GM12878 (cell line): ENCODE measurements around the gene IGSF8. TPM values are rescaled to one million over a fixed set of nuclear protein-coding genes. Genes with fewer than 3 reads are reported as not detected.

ENCODE experiments used
- ATAC-seq: fragments of 200-7000 bp; cut with Tn5 transposase; 3 replicates; pipeline ENCODE4 v1.9.1; 2020; ENCODE audit warnings: mild to moderate bottlenecking, moderate library complexity
- BruUV-seq: library from RNA; stranded (reverse); fragments of 400-500 nt; replicated peaks from 2 replicates; lab custom pipeline; 2021; lab: Mats Ljungman, UMichigan
- CTCF ChIA-PET: fragments of 300-600 bp; sonication (Branson Sonifier 250); formaldehyde crosslinking; extraction: SDS; loops from one replicate; lab custom pipeline; 2021; ENCODE audit warnings: inconsistent platforms; lab: Yijun Ruan, JAX
- POLR2A ChIA-PET: fragments of 350-600 bp; formaldehyde crosslinking; extraction: SDS; loops from one replicate; lab custom pipeline; 2021; ENCODE audit warnings: inconsistent platforms; lab: Charles Lee
- RAD21 ChIA-PET: fragments of 300-600 bp; sonication (Branson Sonifier 250); formaldehyde crosslinking; loops from one replicate; lab custom pipeline; 2023; ENCODE audit warnings: antibody characterized with exemption; ENCODE audit not compliant: unreplicated experiment; lab: Charles Lee
- SMC1A ChIA-PET: fragments of 300-600 bp; sonication (Branson Sonifier 250); formaldehyde crosslinking; loops from one replicate; lab custom pipeline; 2023; ENCODE audit not compliant: unreplicated experiment, uncharacterized antibody; lab: Charles Lee
- DNase-seq: peaks from one replicate; pipeline ENCODE4 v3.0.0-alpha.2; 2011; ENCODE audit warnings: low read depth, low spot score
- FAIRE-seq: peaks from 3 replicates; lab custom pipeline; 2011; peaks lifted over from hg19 to GRCh38; lab: Jason Lieb, UNC
- H2AFZ ChIP-seq: 2 replicates; pipeline ENCODE4 v1.6.0; 2011; ENCODE audit warnings: low read depth, low read length, control low read depth; ENCODE audit not compliant: control insufficient read depth
- H3K27ac ChIP-seq: 2 replicates; pipeline ENCODE4 v1.5.1; 2011; ENCODE audit warnings: control low read depth; ENCODE audit not compliant: control insufficient read depth, insufficient read depth
- H3K27me3 ChIP-seq, 2 experiments: replicated peaks in 1 of 2; 2 replicates each; pipeline versions ENCODE4 v1.6.0 to v1.6.1; 2011; ENCODE audit warnings: low read length in 1 of 2; ENCODE audit not compliant: control insufficient read depth in 2 of 2, insufficient read depth in 2 of 2
- H3K36me3 ChIP-seq, 2 experiments: 2 replicates each; pipeline ENCODE4 v1.5.1; 2011; ENCODE audit warnings: low read length in 1 of 2; ENCODE audit not compliant: control insufficient read depth in 2 of 2, insufficient read depth in 2 of 2
- H3K4me1 ChIP-seq: 2 replicates; pipeline ENCODE4 v1.6.1; 2011; ENCODE audit warnings: mild to moderate bottlenecking, low read length, moderate library complexity, mixed read lengths; ENCODE audit not compliant: control insufficient read depth, insufficient read depth
- H3K4me2 ChIP-seq: 2 replicates; pipeline ENCODE4 v1.6.0; 2011; ENCODE audit warnings: control low read depth; ENCODE audit not compliant: control insufficient read depth, insufficient read depth
- H3K4me3 ChIP-seq: fragments of 200-600 bp; sonication (generic); 2 replicates; pipeline ENCODE4 v1.5.1; 2016
- H3K79me2 ChIP-seq: 2 replicates; pipeline ENCODE4 v1.6.0; 2011; ENCODE audit warnings: low read length; ENCODE audit not compliant: control insufficient read depth, insufficient read depth
- H3K9ac ChIP-seq: 2 replicates; pipeline ENCODE4 v1.8.0; 2011; ENCODE audit warnings: low read length, control low read depth, mixed read lengths; ENCODE audit not compliant: control insufficient read depth, insufficient read depth
- H3K9me3 ChIP-seq: replicated peaks from 3 replicates; pipeline ENCODE4 v1.5.1; 2011; ENCODE audit warnings: mild to moderate bottlenecking, low read length; ENCODE audit not compliant: control insufficient read depth, insufficient read depth
- H4K20me1 ChIP-seq: 2 replicates; pipeline ENCODE4 v1.6.0; 2011; ENCODE audit not compliant: control insufficient read depth, insufficient read depth
- BACH1 ChIP-seq: fragments of 450-650 bp; IDR thresholded peaks from 2 replicates; pipeline ENCODE4 v1.6.1; 2017; ENCODE audit warnings: mild to moderate bottlenecking, borderline replicate concordance
- CBX3 ChIP-seq: fragments of 200-600 bp; sonication (generic); IDR thresholded peaks from 2 replicates; pipeline ENCODE4 v1.6.1; 2016; ENCODE audit warnings: low read depth, borderline replicate concordance
- CHD2 ChIP-seq: IDR thresholded peaks from 2 replicates; pipeline ENCODE4 v1.6.1; 2011; ENCODE audit warnings: low read depth, low read length, improper control_type of control experiment, borderline replicate concordance
- GABPA ChIP-seq: IDR thresholded peaks from 2 replicates; pipeline ENCODE4 v1.6.1; 2014; ENCODE audit warnings: antibody characterized with exemption, low read depth, mild to moderate bottlenecking, inconsistent platforms
- JUND ChIP-seq: IDR thresholded peaks from 2 replicates; pipeline ENCODE4 v1.6.1; 2012; ENCODE audit warnings: low read depth, mild to moderate bottlenecking, low read length, improper control_type of control experiment, moderate library complexity
- KDM1A ChIP-seq: fragments of 200-600 bp; sonication (generic); IDR thresholded peaks from 2 replicates; pipeline ENCODE4 v1.6.1; 2016; ENCODE audit warnings: borderline replicate concordance
- NFIC ChIP-seq: IDR thresholded peaks from 2 replicates; pipeline ENCODE4 v1.6.1; 2012; ENCODE audit warnings: low read depth, mild to moderate bottlenecking, inconsistent platforms, low read length, moderate library complexity
- NR2C2 ChIP-seq: IDR thresholded peaks from 2 replicates; pipeline ENCODE4 v1.6.1; 2011; ENCODE audit warnings: borderline replicate concordance, low read depth; ENCODE audit not compliant: control insufficient read depth, insufficient read length
- POLR2AphosphoS2 ChIP-seq: IDR thresholded peaks from 2 replicates; pipeline ENCODE4 v1.6.1; 2011; ENCODE audit warnings: low read depth, mild to moderate bottlenecking, low read length, improper control_type of control experiment, moderate library complexity
- RFX5 ChIP-seq: IDR thresholded peaks from 2 replicates; pipeline ENCODE4 v1.6.1; 2011; ENCODE audit warnings: low read depth, low read length, improper control_type of control experiment
- SMARCA5 ChIP-seq: fragments of 450-650 bp; IDR thresholded peaks from 2 replicates; pipeline ENCODE4 v1.6.1; 2017; ENCODE audit warnings: mild to moderate bottlenecking
- TCF7 ChIP-seq: IDR thresholded peaks from 2 replicates; pipeline ENCODE4 v1.6.1; 2014; ENCODE audit warnings: antibody characterized with exemption, borderline replicate concordance
- WRNIP1 ChIP-seq: IDR thresholded peaks from 2 replicates; pipeline ENCODE4 v1.6.1; 2011; ENCODE audit warnings: low read depth, low read length, improper control_type of control experiment, borderline replicate concordance
- ZNF274 ChIP-seq: IDR thresholded peaks from one replicate; pipeline ENCODE4 v1.8.0; 2011; ENCODE audit not compliant: insufficient read length, insufficient read depth
- ZSCAN29 ChIP-seq: fragments of 450-650 bp; IDR thresholded peaks from 2 replicates; pipeline ENCODE4 v1.6.1; 2017; ENCODE audit warnings: mild to moderate bottlenecking, moderate library complexity
- WGBS: methylation state at CpG from one replicate; pipeline ENCODE4 v1.1.6; 2016; ENCODE audit warnings: low lambda C conversion rate; ENCODE audit not compliant: insufficient replicate concordance, insufficient coverage; ENCODE audit errors: missing lambda C conversion rate; 5-methylcytosine and 5-hydroxymethylcytosine counted together
- in situ Hi-C: fragments of 300-500 bp; cut with MboI; formaldehyde crosslinking; loops from 9 replicates; pipeline ENCODE4 v1.14.3; 2018; ENCODE audit warnings: mixed read lengths
- intact Hi-C: fragments of 100-400 bp; cut with micrococcal nuclease; formaldehyde crosslinking; loops from one replicate; pipeline ENCODE4 v1.14.2; 2022; ENCODE audit not compliant: unreplicated experiment
- polyA plus RNA-seq, 11 experiments: library from polyadenylated mRNA; depleted of rRNA in 4 of 11; unstranded in 6 of 11; stranded (reverse) in 5 of 11; fragments of >200 nt; fragmentation: Nextera tagmentation in 4 of 11; fragmentation: Illumina TruSeq in 1 of 11; extraction: Ambion mirVana in 4 of 11; extraction: Trizol in 1 of 11; gene quantifications; 1 replicate in 1 of 11; 2 replicates in 10 of 11; pipeline versions ENCODE4 v1.2.1 to v1.2.3, GENCODE V29; 2011 to 2016; ENCODE audit warnings: inconsistent platforms in 2 of 11, missing spikeins in 2 of 11, low read depth in 1 of 11
- total RNA-seq, 4 experiments: library from RNA; depleted of rRNA in 3 of 4; stranded (reverse); fragments of >200 nt in 3 of 4; fragmentation: Illumina TruSeq in 1 of 4; extraction: Trizol in 1 of 4; gene quantifications; 2 replicates each; pipeline versions ENCODE4 v1.2.1 to v1.2.3, GENCODE V29; 2013 to 2021
- TF ChIP-seq, protein P1 (sequence below): fragments of 450-650 bp; IDR thresholded peaks from 2 replicates; pipeline ENCODE4 v1.6.1; 2017; ENCODE audit warnings: antibody characterized with exemption, mild to moderate bottlenecking, moderate library complexity
- TF ChIP-seq, protein P2 (sequence below): IDR thresholded peaks from 2 replicates; pipeline ENCODE4 v1.6.1; 2012; ENCODE audit warnings: low read depth, low read length, improper control_type of control experiment
- TF ChIP-seq, protein P3 (sequence below): IDR thresholded peaks from 2 replicates; pipeline ENCODE4 v1.6.1; 2011; ENCODE audit warnings: borderline replicate concordance, low read depth, mild to moderate bottlenecking, moderate library complexity, mixed read lengths, low read length; ENCODE audit not compliant: insufficient read depth; ENCODE audit errors: extremely low read length

IGSF8 gene
- total and polyA plus RNA-seq, 10 of the 15 experiments (the other 5 are each of a cell fraction or from before 2014, with no cell fraction given), result 0.64 to 24.7 (median 13.9) TPM

DNA sequence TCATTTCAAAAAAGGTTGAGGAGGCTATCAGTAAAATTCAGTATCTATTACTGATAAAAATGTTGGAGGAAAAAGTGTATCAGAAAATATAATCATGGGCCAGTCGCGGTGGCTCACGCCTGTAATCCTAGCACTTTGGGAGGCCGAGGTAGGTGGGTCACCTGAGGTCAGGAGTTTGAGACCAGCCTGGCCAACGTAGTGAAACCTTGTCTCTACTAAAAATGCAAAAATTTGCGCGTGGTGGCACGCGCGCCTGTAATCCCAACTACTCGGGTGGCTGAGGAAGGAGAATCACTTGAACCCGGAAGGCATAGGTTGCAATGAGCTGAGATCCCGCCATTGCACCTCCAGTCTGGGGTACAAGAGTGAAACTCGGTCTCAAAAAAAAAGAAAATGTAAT is 47.7 kb upstream of the IGSF8 start (continued):
- no peak for TF ChIP-seq TCF7
- TF ChIP-seq RFX5, result no peak

DNA sequence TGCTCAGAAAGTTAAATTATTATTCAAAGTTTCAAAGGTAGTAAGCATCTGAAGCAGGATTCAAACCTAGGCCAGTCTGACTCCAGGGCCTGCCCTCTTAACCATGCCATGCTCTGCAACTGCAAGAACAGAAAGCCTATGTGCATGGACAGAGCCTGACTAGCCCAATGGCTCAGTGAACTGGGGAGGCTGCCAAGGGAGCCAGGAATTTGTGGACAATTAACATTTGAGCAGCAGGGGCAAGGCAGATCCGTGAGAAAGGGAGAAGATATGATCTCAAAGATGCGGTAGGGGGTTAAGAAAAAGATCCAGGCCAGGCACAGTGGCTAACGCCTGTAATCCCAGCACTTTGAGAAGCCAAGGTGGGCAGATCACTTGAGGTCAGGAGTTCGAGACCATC is 46.5 kb upstream of the IGSF8 start:
- ATAC-seq, result no peak
- H4K20me1 ChIP-seq, result no peaks in the 10 kb centered on the region
- RAD21 ChIA-PET, result no interaction called here
- no peak for TF ChIP-seq NFIC
- TF ChIP-seq SMARCA5, result no peak
- TF ChIP-seq KDM1A, result no peak
- no peak for TF ChIP-seq NR2C2
- no peak for TF ChIP-seq POLR2AphosphoS2
- TF ChIP-seq, protein P1, sequence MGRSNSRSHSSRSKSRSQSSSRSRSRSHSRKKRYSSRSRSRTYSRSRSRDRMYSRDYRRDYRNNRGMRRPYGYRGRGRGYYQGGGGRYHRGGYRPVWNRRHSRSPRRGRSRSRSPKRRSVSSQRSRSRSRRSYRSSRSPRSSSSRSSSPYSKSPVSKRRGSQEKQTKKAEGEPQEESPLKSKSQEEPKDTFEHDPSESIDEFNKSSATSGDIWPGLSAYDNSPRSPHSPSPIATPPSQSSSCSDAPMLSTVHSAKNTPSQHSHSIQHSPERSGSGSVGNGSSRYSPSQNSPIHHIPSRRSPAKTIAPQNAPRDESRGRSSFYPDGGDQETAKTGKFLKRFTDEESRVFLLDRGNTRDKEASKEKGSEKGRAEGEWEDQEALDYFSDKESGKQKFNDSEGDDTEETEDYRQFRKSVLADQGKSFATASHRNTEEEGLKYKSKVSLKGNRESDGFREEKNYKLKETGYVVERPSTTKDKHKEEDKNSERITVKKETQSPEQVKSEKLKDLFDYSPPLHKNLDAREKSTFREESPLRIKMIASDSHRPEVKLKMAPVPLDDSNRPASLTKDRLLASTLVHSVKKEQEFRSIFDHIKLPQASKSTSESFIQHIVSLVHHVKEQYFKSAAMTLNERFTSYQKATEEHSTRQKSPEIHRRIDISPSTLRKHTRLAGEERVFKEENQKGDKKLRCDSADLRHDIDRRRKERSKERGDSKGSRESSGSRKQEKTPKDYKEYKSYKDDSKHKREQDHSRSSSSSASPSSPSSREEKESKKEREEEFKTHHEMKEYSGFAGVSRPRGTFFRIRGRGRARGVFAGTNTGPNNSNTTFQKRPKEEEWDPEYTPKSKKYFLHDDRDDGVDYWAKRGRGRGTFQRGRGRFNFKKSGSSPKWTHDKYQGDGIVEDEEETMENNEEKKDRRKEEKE, result no peak
- no peak for TF ChIP-seq BACH1
- TF ChIP-seq ZNF274, result no peak
- TF ChIP-seq CHD2, result no peak
- no peak for TF ChIP-seq JUND
- TF ChIP-seq, protein P2, sequence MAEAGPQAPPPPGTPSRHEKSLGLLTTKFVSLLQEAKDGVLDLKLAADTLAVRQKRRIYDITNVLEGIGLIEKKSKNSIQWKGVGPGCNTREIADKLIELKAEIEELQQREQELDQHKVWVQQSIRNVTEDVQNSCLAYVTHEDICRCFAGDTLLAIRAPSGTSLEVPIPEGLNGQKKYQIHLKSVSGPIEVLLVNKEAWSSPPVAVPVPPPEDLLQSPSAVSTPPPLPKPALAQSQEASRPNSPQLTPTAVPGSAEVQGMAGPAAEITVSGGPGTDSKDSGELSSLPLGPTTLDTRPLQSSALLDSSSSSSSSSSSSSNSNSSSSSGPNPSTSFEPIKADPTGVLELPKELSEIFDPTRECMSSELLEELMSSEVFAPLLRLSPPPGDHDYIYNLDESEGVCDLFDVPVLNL, result no peak
- TF ChIP-seq WRNIP1, result no peak
- TF ChIP-seq ZSCAN29, result no peak
- no peak for TF ChIP-seq CBX3
- TF ChIP-seq, protein P3, sequence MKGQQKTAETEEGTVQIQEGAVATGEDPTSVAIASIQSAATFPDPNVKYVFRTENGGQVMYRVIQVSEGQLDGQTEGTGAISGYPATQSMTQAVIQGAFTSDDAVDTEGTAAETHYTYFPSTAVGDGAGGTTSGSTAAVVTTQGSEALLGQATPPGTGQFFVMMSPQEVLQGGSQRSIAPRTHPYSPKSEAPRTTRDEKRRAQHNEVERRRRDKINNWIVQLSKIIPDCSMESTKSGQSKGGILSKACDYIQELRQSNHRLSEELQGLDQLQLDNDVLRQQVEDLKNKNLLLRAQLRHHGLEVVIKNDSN, result no peak
- TF ChIP-seq GABPA, result no peak
- no peak for TF ChIP-seq TCF7

More for the DNA sequence above, 46.5 kb upstream of the IGSF8 start:
- POLR2A ChIA-PET, result no interaction called here
- H3K4me1 ChIP-seq, result no peaks in the 10 kb centered on the region
- CTCF ChIA-PET, result no interaction called here
- H3K4me3 ChIP-seq, result no peak overlapping the region
- H3K9me3 ChIP-seq, result no peaks in the 10 kb centered on the region
- WGBS, result 45% methylated on average over 4 of the region's 4 CpGs
- no TSS peak for BruUV-seq
- no peak overlapping the region for H3K9ac ChIP-seq
- intact Hi-C loops (no loop called here), in situ Hi-C loops (no loop called here)
- SMC1A ChIA-PET, result interaction anchor here (0.6 kb wide), 1 partner anchor 16 kb away, joined by 3 read pairs; no protein-coding TSS in a partner anchor
- DNase-seq, result no peak
- H3K4me2 ChIP-seq, result no peak overlapping the region
- no peak for FAIRE-seq
- no peaks in the 10 kb centered on the region; a peak in 1 of 4 replicates for H3K27me3 ChIP-seq
- no peaks in the 10 kb centered on the region for H3K36me3 ChIP-seq
- no peak overlapping the region for H2AFZ ChIP-seq
- H3K79me2 ChIP-seq, result no peaks in the 10 kb centered on the region
- H3K27ac ChIP-seq, result no peak overlapping the region
